Skin of body (tissue), 2 donors: ENCODE data around the gene ID2. TPM values are rescaled to one million over a fixed set of nuclear protein-coding genes. Genes with fewer than 3 reads are reported as not detected.
"Not testable (repeated sequence)": the region's sequence is repeated elsewhere in the genome, so short reads cannot be mapped to it uniquely, and the experiment has no call there.

Source experiments
- DNase-seq: peaks from one replicate; lab custom pipeline; 2025; lab: John Stamatoyannopoulos, UW
- total RNA-seq: library from RNA; depleted of rRNA; stranded (reverse); fragments of >200 nt; gene quantifications from one replicate; pipeline ENCODE4 v1.2.3, GENCODE V29; 2014

ID2 gene
- total RNA-seq, 1 donor from 2014 or later = 122 TPM

DNA sequence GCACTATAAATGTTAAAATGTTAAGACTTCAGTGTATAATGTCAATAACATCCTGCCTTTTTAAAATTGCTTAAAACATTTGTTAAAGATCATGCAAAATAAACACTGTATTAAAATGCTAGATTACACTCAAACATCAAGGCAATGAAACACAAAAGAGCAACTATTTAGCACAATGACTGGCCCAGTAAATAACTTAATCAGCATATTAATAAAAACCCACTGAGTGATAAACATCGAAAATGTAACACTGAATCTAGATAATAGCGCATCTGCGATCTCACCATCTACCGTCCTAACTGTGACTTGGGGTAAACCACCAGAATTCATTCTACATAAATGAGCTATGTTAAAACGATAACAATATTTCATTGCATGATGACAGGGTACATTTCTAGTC, 47.2 kb downstream of the ID2 start:
- not testable (repeated sequence) for DNase-seq

DNA sequence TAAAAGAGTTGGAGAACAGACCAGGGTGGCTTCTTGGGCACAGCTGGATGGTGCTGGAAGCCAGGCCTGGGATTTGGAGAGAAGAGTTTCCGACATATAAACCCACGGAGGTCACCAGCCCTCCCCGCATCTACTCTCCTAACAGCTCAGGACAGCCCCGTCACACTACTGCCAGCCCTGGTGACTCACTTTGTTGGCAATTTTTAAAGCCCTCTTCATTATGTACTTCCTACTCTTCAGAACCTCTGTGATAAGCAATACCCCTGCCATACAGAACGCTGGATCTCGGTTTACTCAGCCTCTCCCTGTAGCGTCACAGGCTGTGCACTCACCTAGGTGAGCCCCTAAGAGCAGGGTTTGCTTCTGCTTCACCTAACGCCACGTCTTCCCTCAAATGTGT, 48.1 kb downstream of the ID2 start:
- DNase-seq = no peak

DNA sequence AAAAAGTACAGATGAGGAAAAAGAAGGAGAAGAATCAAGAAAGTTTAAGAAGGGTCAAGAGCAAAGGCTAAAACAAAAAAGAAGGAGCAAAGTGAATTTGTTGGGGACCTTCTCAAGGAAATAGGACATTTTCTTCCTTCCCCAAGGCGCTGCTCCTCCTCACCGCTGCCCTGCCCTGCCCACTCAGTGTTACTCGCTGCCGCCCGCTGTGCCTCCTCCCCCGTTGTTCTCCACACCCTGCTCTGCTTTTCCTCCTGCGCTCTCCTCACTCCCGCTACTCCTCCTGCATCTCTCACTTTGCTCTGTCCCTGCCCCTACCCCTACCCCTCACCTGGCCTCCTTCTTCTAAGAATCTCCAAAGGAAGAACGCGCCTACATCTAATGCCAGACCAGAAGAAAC, 50.7 kb downstream of the ID2 start:
- no peak for DNase-seq

Other genes with a start within 250 kb of the ID2 start
- gene KIDINS220, start 155.6 kb downstream of the ID2 start, total RNA-seq = 111 TPM